ENCODE data around the gene SMAD6.

- TF ChIP-seq YY2 (tag by site-specific recombination; IDR thresholded peaks at IDR 0.05) (no peak), CTCF (tag by site-specific recombination; IDR thresholded peaks at IDR 0.05) (peak; percentile 56), HOXD13 (CRISPR knock-in tag; IDR thresholded peaks at IDR 0.05; ENCODE audit: borderline replicate concordance) (no peak), ZNF248 (tag by site-specific recombination; IDR thresholded peaks at IDR 0.05) (no peak), ZNF274 (IDR thresholded peaks at IDR 0.05; ENCODE audit: low read length) (no peak), ZNF274 (tag by site-specific recombination; IDR thresholded peaks at IDR 0.05; ENCODE audit: borderline replicate concordance) (no peak), KLF16 (tag by site-specific recombination; IDR thresholded peaks at IDR 0.05) (no peak), KLF17 (tag by site-specific recombination; IDR thresholded peaks at IDR 0.05) (no peak), ZNF138 (tag by site-specific recombination; IDR thresholded peaks at IDR 0.05; ENCODE audit: borderline replicate concordance) (no peak), SETDB1 (IDR thresholded peaks at IDR 0.05; ENCODE audit: insufficient read length, low read length) (no peak), ZNF19 (tag by site-specific recombination; IDR thresholded peaks at IDR 0.05; ENCODE audit: low read depth) (no peak)
- TF ChIP-seq, protein P1, sequence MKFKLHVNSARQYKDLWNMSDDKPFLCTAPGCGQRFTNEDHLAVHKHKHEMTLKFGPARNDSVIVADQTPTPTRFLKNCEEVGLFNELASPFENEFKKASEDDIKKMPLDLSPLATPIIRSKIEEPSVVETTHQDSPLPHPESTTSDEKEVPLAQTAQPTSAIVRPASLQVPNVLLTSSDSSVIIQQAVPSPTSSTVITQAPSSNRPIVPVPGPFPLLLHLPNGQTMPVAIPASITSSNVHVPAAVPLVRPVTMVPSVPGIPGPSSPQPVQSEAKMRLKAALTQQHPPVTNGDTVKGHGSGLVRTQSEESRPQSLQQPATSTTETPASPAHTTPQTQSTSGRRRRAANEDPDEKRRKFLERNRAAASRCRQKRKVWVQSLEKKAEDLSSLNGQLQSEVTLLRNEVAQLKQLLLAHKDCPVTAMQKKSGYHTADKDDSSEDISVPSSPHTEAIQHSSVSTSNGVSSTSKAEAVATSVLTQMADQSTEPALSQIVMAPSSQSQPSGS (tag by site-specific recombination; IDR thresholded peaks at IDR 0.05; ENCODE audit: low read depth), result no peak
- TF ChIP-seq, protein P2, sequence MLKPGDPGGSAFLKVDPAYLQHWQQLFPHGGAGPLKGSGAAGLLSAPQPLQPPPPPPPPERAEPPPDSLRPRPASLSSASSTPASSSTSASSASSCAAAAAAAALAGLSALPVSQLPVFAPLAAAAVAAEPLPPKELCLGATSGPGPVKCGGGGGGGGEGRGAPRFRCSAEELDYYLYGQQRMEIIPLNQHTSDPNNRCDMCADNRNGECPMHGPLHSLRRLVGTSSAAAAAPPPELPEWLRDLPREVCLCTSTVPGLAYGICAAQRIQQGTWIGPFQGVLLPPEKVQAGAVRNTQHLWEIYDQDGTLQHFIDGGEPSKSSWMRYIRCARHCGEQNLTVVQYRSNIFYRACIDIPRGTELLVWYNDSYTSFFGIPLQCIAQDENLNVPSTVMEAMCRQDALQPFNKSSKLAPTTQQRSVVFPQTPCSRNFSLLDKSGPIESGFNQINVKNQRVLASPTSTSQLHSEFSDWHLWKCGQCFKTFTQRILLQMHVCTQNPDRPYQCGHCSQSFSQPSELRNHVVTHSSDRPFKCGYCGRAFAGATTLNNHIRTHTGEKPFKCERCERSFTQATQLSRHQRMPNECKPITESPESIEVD (tag by site-specific recombination; IDR thresholded peaks at IDR 0.05), result no peak
Measured at GRCh38 chr15:66789029-66790025, 87.3 kb downstream of the SMAD6 start.
